A549 (cell line): ENCODE results near the gene LDAF1.

Experiments used
- FOSL2 ChIP-seq, 2 experiments: fragments of 450-650 bp in 1 of 2; fragments of >200 bp in 1 of 2; sonication (Bioruptor Twin) in 1 of 2; formaldehyde crosslinking; IDR thresholded peaks; 2 replicates each; pipeline versions ENCODE4 v1.5.0 to v1.6.1; 2016 to 2020; ENCODE audit warnings: mild to moderate bottlenecking in 1 of 2, moderate library complexity in 1 of 2
- JUNB ChIP-seq: fragments of >200 bp; sonication (Bioruptor Twin); formaldehyde crosslinking; IDR thresholded peaks from 2 replicates; pipeline ENCODE4 v1.6.1; 2016

DNA sequence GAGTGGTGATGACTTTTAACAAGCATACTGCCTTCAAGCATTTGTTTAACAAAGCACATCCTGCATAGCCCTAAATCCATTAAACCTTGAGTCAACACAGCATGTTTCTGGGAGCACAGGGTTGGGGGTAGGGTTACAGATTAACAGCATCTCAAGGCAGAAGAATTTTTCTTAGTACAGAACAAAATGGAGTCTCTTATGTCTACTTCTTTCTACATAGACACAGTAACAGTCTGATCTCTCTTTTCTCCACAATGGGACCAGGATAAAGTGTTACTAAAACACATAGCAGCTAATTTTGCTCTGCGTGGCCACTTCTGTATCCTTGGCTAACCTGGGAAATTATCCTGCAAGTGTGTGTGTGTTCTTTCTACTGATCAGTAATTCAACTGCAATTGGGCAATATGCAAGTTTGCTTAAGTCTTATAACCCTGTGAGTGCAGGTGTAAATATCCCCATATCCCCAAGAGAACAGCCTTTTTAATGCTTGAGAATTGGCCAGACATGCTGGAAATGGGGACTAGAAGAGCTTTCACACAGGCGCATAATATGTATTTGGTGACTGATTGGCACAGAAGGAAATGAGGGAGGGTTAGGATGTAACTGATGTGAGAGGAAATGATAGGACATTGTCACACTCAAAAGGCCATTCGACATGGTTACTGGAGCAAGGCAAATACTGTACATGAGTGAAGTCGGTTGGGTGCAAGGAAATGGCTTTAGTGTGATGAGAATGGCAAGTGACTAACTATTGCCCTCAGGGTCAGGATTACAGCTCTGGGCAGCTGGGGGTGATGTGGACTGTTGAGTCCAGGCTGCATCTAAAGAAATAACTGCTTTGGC, 64.2 kb downstream of the LDAF1 start:
- TF ChIP-seq FOSL2 (IDR thresholded peaks at IDR 0.05): no peak
- TF ChIP-seq FOSL2 (CRISPR knock-in tag; IDR thresholded peaks at IDR 0.05): no peak
- TF ChIP-seq JUNB: no peak
